GM21717 (cell line): ENCODE results near the gene IDH3B.

ENCODE experiments used
- ATAC-seq: cut with Tn5 transposase; IDR thresholded peaks from one replicate; pipeline ENCODE4 v1.9.1; 2021; ENCODE audit warnings: mild to moderate bottlenecking, moderate library complexity; ENCODE audit not compliant: unreplicated experiment

The IDH3B gene

GRCh38 chr20:2658414-2659354 is 5.3 kb downstream of the IDH3B start:
- no peak for ATAC-seq

- no peak for ATAC-seq
Measured at GRCh38 chr20:2657674-2658073, 6.3 kb downstream of the IDH3B start.

- no peak for ATAC-seq
Measured at GRCh38 chr20:2657241-2657640, 6.8 kb downstream of the IDH3B start.

DNA sequence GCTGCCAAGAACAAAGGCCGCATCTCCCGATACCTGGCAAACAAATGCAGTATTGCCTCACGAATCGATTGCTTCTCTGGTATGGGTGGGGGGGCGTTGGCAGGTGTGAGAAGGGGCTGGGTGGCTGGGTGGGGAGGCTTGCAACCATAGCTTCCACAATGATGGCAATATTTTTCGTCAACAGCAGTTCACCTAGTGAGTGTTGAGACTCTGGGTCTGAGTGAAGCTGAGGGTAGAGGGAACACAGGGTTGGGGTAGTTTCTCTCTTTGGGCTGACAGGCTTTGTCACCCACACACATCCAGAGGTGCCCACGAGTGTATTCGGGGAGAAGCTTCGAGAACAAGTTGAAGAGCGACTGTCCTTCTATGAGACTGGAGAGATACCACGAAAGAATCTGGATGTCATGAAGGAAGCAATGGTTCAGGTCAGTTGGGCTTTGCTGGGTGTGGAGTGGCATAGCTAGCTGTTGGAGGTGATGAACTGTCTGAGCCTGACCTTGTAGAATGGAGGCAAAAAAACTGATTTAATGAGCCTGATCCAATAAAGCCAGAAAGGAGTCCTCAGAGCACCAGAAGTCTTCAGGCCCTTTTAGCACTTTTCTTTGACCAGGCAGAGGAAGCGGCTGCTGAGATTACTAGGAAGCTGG is 7.4 kb downstream of the IDH3B start:
- no peak for ATAC-seq

DNA sequence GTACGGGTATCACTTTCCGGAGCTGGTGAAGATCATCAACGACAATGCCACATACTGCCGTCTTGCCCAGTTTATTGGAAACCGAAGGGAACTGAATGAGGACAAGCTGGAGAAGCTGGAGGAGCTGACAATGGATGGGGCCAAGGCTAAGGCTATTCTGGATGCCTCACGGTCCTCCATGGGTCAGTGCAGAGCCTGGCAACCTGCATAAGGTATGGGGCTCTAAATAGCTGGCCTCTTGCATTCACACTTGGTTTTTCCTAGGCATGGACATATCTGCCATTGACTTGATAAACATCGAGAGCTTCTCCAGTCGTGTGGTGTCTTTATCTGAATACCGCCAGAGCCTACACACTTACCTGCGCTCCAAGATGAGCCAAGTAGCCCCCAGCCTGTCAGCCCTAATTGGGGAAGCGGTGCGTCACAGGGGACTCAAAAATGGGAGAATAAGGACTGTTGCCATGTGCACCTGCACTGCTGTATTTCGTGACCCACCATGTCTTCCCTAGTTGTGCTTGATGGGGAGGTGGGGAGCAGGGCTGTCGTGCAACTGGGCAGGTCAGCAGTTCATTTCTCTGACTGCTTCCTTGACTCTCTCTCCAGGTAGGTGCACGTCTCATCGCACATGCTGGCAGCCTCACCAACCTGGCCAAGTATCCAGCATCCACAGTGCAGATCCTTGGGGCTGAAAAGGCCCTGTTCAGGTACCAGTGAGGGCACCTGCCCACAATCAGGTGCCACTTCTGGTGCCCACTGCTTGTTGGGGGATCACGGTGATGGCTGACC is 8.5 kb downstream of the IDH3B start:
- ATAC-seq: no peak

GRCh38 chr20:2654831-2655230 is 9.2 kb downstream of the IDH3B start:
- ATAC-seq: no peak

DNA sequence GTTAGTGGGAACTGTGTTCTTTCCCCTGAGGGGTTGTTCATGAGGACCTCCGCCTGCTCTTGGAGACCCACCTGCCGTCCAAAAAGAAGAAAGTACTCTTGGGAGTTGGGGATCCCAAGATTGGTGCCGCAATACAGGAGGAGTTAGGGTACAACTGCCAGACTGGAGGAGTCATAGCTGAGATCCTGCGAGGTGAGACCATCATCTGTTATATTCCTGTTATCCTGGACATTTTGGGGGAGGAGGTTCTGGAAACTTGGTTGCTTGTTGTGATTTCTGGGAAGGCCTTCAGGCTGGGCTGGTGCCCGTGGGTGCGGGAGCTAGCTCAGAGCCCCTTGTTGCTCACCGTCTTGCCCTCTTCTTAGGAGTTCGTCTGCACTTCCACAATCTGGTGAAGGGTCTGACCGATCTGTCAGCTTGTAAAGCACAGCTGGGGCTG is 9.6 kb downstream of the IDH3B start:
- no peak for ATAC-seq

DNA sequence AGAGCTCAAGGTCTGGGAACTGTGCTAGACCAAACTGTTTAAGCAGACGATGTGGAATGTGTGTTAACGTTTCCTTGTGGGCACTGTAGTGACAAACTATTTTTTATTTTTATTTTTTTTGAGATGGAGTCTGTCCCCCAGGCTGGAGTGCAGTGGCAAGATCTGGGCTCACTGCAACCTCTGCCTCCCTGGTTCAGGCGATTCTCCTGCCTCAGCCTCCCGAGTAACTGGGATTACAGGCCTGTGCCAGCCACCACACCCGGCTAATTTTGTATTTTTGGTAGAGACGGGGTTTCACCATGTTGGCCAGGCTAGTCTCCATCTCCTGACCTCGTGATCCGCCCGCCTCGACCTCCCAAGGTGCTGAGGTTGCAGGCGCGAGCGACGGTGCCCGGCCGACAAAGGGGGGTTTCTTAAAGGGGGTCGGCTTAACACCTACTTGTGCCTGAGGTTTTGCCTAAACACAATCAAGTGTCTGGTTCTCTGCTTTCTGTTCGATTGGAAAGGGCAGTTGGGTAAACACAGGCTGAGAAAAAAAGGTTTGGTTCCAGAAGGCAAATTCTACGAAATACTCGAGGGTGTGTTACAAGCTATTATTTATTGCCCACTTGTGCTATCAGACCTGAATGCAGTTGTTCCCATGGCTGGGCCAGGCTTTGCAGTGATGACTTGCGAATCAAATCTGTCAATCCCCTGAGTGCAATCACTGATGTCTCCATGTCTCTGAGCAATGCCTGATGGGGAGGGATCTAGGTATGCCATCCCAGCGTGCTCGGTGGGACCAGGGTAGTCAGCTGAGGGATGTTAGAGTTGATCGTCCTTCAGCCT is 10.2 kb downstream of the IDH3B start:
- ATAC-seq: no peak

DNA sequence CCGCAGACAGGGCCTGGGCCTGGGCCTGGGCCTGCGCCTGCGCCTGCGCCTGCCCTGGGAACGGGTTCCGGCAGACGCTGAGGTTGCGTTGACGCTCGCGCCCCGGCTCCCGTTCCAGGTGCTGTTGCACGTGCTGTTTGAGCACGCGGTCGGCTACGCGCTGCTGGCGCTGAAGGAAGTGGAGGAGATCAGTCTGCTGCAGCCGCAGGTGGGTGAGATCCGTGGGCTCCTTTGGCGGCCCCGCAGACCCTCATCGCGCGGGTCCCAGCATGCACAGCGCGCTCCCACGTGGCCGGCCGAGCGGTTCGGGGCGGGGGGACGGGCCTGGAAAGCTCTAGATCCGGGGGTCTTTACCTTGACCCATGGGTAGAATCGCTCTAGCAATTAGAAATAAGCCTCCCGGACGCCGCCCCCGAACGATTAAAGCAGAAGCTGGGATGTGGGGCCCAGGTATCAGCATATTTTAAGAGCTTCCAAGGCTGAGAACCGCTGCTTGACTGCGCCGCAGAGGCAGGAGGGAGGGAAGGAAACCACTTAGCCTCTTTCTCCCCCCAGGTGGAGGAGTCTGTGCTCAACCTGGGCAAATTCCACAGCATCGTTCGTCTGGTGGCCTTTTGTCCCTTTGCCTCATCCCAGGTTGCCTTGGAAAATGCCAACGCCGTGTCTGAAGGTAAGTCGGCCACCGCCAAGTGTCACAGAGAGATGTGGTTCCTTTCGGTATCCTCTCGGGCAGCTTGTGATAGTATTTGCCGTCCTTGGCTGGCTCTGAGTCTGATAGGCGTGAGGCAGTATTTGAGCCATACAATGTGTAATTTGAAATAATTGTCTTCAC is 11.1 kb downstream of the IDH3B start:
- peak; percentile 34 for ATAC-seq

DNA sequence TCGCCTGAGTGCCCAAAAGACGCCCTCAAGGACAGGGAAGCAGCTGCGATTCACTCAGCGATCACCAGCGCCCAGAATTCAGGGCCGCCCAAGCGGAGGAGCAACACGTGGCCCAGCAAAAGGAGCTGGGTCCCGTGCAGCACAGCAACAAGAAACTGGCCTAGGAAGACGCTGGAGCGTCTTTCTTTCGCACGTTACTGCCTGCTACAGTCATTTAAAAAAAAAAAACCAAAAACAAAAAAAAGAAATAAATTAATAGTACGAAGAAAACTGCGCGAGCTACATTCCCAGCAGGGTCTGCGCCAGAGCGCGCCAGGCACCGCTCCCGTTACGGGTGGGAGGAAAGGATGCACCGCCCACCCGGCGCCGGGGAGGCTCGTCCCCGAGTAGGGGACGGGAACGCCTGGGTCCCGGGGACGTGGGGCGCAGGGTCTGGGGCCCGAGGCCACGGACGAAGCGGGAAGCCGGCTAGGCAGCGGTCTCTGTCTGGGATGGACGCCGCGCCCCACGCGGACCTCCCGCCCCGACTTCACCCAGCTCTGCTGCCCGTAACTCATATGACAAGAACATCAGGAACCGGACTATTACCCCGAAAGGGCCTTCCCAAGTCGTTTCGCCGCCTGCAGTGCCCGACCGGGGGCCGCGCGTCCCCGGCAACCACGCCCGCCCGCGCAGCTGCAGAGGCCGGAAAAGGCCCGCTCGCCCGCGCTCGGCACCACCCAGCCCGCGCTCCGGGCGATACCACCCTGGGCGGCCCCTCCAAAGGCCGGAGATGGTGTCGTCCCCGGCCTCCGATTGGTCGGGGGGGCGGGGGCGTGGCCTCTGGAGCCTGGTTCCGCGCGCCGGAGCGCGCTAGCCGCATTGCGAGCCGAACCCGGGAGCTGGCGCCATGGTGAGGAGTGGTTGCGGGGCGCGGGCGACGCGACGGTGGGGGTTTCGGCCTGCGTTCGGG is 12.0 kb downstream of the IDH3B start, which contains the start of gene NOP56:
NOP56 (plus strand) TSS at position 861 of the 952 bp plus-strand sequence; CDS start at position 890, 29 bp downstream.
- ATAC-seq: peak; percentile 75

- no peak for ATAC-seq
Measured at GRCh38 chr20:2643708-2644107, 20.3 kb downstream of the IDH3B start.

GRCh38 chr20:2640899-2641298 is 23.1 kb downstream of the IDH3B start:
- no peak for ATAC-seq

- no peak for ATAC-seq
Measured at GRCh38 chr20:2640260-2640659, 23.8 kb downstream of the IDH3B start.

DNA sequence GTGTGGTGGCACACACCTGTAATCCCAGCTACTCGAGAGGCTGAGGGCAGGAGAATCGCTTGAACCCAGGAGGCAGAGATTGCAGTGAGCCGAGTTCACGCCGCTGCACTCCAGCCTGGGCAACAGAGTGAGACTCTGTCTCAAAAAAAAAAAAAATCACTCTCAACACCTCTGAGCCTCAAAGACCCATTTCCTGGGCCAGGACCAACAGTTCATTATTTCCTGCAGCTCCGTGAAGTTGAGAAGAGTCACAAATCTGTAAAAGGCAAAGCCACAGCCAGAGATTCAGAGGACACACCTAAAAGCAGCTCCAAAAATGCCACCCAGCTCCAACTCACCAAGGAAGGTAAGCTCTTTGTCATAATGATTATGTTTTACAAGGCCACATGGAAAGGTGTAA is 26.8 kb downstream of the IDH3B start:
- ATAC-seq: no peak

GRCh38 chr20:2633381-2633780 is 30.6 kb downstream of the IDH3B start:
- ATAC-seq: no peak

DNA sequence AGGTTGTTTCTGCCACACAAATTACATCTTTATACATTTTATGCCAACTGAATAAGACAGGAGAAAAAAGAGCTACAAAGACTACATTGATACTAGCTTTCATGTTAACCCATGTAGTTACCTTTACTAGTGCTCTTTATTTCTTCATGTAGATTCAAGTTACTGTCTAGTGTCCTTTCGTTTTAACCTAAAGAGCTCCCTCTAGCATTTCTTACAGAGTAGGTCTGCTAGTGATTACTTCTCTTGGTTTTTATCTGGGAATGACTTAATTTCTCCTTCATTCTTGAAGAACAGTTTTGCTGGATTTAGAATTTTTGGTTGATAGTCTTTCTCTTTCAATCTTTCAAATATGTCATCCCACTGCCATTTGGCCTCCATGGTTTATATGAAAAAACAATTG is 32.8 kb downstream of the IDH3B start:
- ATAC-seq: no peak

- no peak for ATAC-seq
Measured at GRCh38 chr20:2626853-2627541, 37.0 kb downstream of the IDH3B start.

- no peak for ATAC-seq
Measured at GRCh38 chr20:2625062-2625461, 39.0 kb downstream of the IDH3B start.
